PC-3 (cell line): Measurements from ENCODE around the gene NIT1.

Experiments
- EZH2 ChIP-seq: fragments of 300-600 bp; sonication (generic); IDR thresholded peaks from one replicate; pipeline ENCODE4 v1.6.1; 2017; ENCODE audit warnings: antibody characterized with exemption, mild to moderate bottlenecking, low read length; ENCODE audit not compliant: unreplicated experiment
- EZH2phosphoT487 ChIP-seq: fragments of 300-600 bp; sonication (generic); IDR thresholded peaks from 2 replicates; pipeline ENCODE4 v1.6.1; 2018; ENCODE audit warnings: mild to moderate bottlenecking, antibody characterized with exemption, low read length, borderline replicate concordance
- TF ChIP-seq, protein P1 (sequence below): fragments of 300-600 bp; sonication (generic); conservative IDR thresholded peaks from 2 replicates; pipeline ENCODE4 v1.5.1; 2017; ENCODE audit warnings: antibody characterized with exemption, low read depth, mild to moderate bottlenecking, low read length

DNA sequence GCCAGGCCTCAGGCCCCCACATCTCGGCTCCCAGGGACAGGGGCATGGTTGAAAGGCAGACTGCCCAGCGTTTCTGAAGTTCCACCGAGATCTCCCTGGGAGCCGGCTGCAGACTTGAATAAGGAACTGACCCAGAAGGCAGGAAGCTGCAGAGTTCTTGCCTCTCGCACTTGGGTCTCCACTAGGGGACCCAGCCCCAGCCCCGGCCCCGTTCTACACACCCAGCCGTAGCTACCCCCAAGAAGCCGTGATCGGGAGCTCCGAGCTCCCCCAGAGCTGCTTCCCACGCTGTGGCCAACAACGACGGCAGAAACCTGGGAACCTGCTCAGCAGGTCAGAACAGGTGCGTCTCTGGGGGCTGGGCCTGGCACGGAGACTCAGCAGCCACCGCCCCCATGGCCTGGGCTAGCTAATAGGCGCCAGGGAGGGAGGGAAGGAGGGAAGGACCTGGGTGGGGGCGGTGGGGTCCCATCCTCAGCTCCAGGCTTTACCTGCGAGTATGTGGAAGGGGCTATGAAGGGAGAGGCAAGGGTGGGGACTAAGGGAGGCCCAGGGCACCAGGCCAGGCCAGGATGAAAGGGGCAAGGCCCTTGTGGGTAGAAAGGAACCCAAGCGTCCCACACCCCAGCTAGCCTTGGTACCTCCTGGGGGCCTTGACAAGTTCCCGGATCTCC, 28.5 kb upstream of the NIT1 start, which contains the start of gene NECTIN4:
- TF ChIP-seq, protein P1, sequence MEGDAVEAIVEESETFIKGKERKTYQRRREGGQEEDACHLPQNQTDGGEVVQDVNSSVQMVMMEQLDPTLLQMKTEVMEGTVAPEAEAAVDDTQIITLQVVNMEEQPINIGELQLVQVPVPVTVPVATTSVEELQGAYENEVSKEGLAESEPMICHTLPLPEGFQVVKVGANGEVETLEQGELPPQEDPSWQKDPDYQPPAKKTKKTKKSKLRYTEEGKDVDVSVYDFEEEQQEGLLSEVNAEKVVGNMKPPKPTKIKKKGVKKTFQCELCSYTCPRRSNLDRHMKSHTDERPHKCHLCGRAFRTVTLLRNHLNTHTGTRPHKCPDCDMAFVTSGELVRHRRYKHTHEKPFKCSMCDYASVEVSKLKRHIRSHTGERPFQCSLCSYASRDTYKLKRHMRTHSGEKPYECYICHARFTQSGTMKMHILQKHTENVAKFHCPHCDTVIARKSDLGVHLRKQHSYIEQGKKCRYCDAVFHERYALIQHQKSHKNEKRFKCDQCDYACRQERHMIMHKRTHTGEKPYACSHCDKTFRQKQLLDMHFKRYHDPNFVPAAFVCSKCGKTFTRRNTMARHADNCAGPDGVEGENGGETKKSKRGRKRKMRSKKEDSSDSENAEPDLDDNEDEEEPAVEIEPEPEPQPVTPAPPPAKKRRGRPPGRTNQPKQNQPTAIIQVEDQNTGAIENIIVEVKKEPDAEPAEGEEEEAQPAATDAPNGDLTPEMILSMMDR: no peak
- TF ChIP-seq EZH2: no peak
- no peak for TF ChIP-seq EZH2phosphoT487
